Dermis blood vessel endothelial cell (primary cell): ENCODE results near the gene ZNF516. TPM values are rescaled to one million over a fixed set of nuclear protein-coding genes. Genes with fewer than 3 reads are reported as not detected.
A peak's percentile ranks its signal among the peaks of the same experiment; 100 is the strongest.

ENCODE experiments used
- DNase-seq: peaks from one replicate; pipeline ENCODE4 v3.0.0; 2010
- total RNA-seq: library from RNA; depleted of rRNA; stranded (reverse); fragments of >200 nt; gene quantifications from 2 replicates; pipeline ENCODE4 v1.2.3, GENCODE V29; 2014

Gene ZNF516
- total RNA-seq, 1 donor from 2014 or later = 12.3 TPM

DNA sequence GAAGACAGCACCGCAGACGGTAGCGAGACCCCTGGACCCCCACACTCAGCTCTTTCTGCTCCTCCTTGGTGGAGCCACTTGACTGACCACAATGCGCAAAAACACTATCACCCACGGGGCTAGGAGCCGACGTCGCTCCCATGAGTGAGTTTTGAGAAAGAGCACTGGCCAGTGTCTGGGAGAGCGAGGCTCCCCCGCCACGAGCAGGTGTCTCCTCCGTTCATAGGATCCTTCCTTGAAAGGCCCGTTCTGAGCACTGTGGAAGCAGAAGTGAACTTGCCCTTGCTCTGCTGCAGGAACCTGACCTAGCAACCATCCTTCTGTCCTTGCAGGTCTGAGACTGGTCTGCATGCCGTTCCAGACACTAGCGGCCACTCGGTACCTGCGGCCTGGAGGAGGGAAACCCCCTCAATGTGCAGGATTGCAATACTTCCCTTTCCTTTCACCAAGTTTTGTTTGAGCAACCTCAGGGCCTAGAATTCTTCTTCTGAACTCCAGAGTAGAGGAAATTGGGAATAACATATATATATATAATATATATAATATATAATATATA is 12.9 kb upstream of the ZNF516 start:
- DNase-seq = no peak

DNA sequence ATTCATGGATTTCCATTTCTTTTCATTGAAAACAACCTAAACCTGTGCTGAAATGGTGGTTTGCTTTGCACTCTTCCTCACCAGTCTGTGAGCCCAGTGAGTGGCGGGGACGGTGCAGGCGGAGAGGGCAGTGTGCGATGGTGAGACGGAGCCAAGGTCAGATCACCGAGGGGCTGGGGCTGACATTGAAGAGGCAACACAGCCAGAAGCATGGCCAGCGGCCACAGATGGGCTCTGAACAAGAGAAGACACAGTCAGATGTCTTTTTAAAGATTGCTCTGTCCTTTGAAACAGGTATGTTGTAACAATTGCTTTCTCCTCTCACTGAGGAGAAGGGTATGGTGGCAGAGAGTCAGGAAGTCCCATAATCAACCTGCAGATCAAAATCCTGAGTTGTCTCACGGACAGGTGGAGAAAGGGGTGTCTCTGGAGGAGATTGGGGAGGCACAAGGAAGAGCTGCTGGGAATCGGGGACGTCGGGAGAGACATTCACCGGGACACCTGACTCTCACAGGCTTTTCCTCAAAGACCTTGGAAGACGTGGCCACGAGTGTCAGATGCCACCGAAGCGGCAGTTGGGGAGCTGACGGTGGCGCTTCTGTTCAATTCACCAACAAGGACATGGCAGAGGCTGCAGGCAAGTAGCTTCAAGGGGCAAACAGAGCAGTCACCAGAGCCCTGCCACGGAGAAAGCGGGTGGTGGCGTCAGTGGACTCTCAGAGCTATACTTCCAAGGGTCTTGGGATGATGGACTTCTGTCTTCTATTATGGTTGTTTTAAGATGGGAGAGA is 12.1 kb upstream of the ZNF516 start:
- DNase-seq = no peak

DNA sequence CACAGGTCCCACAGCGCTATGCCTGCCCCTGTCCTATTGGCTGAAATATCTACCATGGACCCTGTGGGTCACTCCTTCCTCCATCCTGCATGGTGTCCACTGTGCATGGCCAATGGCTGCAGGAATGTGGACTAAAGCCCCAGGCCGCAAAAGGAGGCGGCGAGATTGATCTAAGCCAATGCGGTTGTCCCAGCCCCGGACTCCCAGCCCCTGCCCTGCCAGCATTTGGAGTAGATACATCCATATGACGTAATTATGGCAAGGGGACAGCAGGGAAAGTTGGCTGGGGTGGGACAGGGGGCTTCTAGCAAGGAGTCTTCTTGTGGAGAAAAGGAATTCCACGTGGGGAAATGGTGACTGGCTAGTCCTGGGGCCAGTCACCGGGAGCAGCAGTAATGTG is 11.4 kb upstream of the ZNF516 start:
- DNase-seq = no peak

DNA sequence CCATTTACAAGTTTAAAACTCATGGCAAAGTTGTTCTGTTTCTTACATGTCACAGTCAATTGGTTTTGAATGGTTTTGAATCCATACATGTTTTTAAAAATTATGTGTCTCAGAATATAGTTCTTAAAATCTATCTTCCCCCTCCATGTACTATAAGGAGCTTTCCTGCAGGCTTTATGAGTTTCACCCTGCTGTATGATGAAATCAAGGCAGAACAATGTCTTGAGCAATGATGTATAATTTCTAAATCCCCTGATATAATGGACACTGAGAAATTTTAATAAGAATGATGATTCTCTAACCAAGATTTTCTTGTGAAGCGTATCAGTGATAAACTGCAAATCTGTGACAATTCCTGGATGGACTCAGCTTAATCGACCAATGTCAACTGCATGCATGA is 10.6 kb upstream of the ZNF516 start:
- DNase-seq = no peak

DNA sequence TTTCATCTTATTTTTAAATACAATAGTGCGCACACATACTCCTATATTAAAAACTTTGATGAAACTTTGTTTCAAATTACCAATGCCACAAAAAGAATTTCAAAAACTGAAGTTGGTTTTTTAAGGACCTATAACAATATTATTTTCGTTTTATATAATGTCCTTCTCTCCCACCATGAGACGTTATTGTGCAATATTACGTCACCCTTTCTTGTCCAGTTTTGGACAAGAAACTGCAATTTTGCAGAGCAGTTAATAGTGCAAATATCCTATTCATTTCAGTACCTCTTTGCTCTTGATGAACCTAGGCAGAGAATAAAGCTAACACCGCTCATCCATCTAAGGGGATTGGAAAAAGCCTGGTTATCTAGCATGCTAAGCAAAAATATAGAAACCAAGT is 9.7 kb upstream of the ZNF516 start:
- no peak for DNase-seq

DNA sequence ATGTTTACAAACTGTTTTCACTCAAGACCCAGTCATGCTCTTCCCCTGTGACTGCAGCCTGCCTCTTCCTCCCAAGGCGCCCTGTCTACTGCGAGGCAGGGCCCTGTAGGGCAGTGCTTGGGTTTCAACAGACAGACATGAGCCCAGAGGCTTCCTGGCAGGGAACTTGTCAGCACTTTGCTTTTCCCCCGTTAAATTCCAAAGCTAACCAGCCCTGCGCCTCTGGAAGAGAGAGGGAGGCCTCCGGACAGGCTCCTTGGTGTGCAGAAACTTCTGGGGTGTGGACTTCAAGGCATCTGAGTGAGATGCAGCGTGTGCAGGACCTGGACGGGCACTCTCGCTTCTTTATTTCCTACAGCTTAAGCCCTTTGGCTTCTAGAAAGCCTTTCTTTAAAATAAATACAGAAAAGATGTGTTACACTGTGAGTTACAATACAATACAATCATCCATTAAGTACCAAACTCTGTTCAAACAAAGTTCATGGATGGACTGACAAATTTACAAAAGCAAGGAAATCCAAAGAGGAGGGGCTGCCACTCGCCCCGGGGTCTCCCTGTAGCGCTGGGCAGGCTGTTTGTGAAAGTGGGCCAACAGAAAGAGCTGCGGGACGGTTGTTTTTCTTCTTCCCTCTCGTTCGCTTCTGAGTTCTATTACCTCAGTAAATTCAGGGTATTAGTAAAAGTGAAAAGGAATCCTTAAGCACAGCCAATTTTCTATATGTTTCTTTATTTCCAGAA is 8.8 kb upstream of the ZNF516 start:
- no peak for DNase-seq

DNA sequence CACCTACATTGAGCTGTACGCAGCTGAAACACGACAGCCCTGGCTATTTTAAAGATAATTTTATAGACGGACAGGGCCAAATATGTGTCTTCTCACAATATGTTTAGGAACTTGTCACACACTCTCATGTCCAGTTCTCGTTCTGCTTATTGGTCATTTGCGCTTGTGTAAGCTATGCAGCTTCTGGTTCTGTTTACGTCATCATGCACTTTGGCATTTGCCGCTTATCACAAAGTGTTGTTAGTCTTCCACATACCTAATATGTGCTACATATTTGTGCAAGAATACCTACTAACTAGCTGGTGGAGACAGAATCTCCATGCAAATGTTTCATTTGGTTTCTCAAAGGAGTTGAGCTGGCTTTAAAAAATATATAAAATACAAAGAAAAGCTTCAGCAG is 7.5 kb upstream of the ZNF516 start:
- DNase-seq = no peak

DNA sequence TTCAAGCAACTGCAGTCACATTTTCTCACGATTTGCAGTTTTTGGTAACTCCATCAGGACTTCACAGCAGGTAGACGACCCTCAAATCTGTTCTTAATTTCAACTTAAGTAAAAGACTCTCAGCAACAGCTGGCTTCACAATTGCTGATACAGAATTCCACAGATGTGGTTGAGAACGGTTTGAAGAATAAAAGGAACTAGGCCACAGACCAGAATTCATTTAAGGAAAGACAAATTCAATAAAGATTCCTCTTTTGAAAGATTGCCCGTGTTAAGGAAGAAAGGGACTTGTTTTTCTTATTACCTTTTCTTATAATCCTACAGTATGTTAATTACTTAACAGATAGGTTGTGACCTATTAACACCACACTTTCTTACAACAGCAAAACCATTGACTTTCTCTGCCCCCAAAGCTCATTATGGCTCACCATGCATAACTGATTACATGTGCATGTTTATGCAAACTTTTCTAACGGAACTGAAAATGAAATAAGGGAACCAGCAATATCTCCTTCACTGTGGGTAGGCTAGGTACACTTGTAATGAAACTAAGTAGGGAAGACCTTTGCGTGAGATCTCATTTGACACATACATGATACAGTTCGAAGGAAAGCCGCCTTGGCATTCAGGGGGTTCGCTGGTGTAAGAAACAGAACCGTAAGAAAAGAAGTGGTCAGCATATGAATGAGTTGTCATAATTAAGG is 4.7 kb upstream of the ZNF516 start:
- DNase-seq = no peak

DNA sequence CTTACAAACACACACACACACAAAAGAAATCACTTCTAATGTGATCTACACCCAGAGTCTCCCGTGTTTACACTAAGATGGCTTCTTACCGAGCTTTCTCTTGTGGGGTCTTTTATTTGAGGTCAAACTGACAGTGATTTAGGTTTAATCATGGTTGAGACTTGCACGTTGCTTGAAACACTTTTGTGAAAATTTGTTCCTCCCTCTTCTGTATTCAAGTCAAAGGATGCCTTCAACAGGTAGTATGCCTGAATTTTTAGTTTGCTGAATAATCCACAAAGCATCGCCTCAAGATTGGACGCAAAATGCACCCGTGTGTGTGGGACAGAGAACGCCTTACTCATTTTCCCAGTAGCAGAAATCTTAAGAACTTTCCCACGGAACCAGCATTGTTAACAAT is 4.0 kb upstream of the ZNF516 start:
- DNase-seq = no peak

DNA sequence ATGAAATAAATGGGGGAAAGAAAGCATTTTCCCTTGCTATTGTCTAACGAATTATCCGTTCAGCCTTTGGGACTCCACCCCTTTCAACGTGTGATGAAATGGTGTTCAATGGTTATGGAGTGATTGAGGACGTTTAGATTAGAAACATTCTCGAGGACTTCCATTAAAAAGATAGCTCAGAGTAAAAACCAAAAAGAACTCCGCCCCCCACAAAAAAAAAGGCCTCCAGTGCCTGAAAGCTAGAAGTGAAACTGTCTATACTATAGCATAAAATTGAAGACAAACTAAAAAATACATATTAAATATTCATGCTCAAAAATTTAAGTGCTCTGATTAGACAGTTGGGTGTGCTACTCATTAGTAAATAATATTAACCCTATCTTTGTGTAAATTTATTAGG is 3.0 kb upstream of the ZNF516 start:
- no peak for DNase-seq

DNA sequence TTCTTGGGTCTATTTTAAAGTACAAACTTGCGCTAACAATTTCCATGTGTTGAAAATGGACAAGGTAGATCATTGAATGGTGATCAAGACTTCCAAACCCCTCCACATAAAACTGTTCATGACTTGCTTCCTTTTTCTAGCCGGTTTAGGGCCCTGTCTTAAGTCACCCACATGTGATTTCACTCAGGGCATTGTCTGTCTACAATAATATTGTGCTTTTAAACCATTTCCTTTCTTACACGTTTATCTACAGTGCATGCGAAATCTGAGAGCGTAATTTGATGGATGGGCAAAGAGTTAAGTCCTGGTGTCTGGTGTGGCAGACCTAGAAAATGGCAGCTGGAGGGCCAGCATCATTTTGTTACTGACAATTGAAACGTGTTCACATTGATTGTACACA is 2.0 kb upstream of the ZNF516 start:
- no peak for DNase-seq

DNA sequence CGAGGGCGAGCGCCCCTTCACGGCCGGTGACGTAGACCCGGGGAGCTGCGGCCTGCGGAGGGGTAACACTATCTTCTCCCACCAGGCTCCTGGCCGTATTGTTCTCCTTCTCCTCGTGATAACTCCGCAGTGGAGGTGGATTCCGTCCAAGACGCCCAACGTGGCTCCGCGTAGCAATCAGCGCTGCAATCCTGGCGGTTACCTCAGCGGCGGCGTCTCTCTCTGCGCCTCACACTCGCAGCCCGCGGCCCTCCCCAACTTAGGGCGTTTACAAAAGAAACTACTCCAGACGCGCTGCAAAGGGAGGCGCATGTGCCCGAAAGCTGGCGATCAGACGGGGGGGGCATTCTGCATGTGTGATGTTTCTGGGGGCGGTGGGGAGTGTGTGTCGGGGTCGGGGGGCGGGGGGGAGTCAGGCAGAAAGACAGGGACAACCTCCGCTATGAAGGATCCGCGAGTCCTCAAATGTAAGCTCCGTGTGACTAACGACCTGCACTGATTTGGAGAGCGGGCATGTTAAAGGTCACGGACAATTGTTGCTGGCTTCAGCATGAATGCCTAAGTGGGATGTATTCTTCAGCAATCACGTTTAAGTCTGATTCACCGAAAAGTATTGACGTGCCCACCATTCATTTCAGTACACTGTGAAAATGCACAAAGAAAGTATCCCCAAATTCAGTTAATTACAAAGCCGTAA is 1.3 kb upstream of the ZNF516 start:
- no peak for DNase-seq

DNA sequence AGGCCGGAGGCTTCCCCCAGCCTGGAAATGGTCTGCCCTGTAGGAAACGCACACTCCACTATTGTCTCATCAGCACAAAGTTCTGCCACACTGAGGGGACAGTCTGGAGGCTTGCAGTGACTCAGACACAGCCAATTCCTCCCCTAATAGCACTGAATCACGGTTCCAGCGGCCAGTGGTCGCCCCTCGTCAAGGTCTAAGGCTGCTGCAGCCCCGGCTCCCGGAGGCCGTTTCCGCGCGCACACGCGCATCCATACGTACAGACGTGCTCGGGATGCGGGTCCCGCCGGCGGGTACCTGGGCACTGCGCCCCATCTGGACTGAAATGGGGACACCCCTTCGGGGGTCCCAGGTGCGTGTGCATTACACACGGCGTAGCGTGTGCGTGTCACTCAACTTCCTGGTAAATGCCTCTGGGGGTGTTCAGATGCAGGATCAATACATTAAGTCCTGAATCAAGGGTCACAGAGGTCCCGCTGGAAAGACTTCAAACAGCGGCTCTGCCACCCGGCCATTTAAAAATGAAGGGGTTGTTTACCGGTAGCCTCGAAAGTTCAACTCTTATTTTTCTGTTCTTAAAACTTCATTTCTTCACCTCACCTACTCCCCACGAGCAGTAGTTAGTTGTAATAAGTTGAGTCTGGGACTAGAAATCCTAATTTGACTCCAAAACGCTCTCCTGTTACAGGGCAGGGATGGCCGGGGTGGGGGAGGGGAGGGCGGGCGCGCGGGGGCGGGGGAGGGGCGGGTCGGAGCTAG is 572 bp upstream of the ZNF516 start:
- peak; percentile 52 for DNase-seq

DNA sequence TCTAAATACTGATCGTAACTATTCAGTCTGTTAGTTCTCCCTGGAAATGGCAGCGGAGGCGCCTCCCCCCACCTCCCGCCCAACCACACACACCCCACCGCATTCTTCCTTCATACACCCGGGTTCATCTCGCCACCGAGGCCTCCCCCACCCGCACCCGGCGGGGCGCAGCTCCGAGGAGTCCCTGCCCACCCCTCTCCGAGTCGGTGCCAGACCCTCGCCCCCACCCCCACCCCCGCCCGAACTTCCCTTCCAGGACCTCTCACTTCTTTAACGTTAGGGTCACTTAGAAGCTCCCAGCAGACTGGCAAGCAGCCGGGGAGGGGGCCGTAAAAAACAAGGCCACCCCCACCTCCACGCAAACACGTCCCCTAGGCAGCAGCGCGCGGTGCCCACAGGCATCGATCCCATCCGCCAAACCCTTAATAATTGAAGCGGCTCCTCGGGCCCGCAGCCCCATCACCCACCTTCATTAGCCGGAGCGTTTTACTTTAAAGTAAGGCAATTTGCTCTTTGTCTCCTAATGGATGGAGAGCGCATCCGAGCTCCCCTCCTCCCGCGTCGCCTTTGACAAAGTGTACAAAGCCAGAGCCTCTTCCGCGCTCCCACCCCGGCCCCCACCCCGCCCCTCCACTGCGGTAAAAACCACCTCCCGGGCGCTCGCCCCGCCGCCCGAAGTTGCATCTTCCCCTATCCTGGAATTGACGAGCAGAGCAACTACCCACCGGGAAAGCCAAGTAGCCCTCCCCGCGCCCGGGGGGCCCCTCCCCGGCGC is 624 bp downstream of the ZNF516 start:
- peak; percentile 30 for DNase-seq

DNA sequence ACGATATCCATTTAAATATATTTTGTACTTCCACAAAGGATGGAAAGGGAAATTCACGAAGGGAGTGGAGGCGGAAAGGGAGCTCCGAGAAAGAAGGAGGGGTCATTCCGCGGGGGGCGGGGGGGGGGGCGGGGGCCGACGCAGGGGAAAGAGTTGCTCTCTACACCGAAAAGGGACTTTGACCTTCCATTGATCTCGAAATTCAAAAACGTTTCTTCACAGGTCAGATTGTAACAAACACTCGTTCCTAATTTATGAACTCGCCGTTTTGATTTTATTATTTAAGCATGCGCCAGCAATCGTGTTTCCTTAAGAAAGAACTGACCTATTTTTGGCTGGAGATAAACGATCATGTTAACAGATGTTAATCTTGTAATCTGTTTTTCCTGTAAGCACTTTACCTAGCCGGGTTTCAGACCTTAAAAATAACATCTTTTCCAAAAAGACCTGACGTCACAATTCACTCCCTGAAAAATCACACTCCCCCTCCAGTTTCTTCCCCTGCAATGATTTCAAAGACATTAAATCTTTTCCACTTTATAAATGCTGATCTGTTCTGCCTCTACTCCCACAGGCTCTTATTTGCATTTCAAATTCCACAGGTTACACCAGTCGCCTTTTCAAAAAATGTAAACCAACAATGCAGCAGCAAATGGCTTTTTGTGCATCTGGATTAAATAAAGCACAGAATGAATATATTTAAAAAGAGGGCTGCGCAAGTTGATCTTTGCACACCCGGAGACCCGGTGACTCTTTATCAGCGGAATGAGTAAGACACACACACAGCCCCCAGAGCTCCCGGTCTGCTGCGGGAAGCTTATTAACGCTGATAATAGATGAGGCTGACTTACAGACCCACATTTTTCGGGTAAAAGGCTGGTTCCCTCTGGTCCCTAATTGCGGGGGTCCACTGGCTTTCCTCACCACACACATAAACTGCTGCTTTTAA is 1.6 kb downstream of the ZNF516 start:
- DNase-seq = peak; percentile 43

DNA sequence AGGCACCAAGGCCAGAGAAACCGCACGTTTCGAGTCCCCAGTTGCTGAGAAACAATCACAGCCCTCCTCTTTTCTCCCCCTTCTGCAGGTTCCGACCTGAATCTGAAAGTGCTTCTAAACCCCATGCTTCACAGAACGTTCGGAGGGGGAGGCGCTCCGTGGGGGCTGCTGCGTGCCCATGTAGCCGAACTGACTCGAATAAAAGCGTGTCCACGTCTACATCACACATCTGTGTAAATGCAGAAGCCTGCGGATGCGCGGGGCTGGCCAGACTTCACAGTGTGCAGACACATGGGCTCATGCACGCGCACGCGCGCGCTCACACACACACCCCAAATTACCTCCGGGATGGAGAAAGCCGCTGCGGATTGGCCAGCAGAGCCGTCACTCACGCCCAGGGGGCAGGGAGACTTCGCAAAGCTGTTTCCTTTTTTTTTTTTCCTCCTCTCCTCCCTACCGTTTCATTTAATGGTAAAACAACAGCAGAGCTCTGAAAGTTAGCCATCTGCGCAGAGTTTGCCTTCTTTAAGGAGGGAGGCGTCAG is 2.3 kb downstream of the ZNF516 start:
- DNase-seq = peak; percentile 99

DNA sequence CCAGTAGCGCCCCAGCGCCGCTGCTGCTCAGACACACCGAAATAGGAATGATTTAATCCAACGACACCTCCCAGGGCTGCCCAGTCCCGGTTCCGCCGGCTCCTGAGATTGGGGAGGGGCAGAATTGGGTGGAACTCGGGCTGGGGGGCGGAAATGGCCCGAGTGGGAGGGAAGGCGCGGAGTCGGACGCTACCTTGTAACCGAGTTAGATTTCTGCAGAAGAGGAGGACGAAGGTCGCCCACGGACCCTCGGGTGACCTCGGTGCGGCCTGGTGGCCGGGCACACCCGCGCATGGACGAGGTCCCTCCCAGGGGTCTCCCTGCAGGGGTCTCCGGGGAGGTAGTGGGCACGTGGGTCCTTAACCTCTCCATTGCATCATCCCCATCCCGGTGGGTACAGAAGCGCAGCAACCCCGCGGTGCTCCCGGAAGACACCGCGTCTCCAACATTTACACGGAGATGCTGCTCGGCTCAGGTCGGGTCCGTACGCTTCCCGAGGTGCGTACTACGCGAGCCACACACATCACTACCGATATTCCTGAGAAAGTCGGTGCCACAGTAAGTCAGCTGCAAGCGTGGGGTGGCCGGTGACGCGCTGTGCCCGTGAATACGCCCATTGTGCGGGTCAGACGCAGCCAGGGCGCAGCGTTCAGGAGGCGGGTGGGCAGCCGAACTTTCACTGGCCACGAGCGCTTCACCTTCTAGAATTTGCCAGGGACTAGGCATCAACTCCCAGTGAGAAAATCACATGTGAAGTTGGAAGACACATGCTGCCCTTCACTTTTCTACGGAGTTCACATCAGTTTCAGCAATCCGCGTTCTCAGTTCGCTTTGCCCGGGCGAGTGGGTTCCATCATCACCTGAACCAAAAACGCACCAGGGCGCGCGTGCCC is 3.0 kb downstream of the ZNF516 start:
- DNase-seq = peak; percentile 53

DNA sequence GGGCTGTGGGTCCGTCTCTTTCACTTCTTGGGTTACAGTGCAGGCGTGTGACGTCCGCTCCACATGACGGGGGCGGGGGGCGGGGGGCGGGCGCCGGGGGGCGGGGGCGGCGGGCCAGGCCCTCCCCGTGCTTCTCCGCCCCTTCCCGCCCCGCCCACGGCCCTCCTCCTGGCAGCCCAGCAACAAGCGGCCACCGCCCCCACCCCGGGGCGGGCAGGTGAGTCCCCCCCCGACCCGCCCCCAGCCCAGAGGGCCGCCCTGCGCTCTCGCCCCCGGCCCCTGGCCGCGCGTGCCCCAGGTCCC is 3.6 kb downstream of the ZNF516 start:
- peak; percentile 67 for DNase-seq
